Transverse colon (tissue), 4 donors: ENCODE measurements around the gene PIK3CG. TPM values are rescaled to one million over a fixed set of nuclear protein-coding genes. Genes with fewer than 3 reads are reported as not detected.

Source experiments
- DNase-seq: peaks from one replicate; pipeline ENCODE4 v3.0.0-alpha.2; 2019
- H3K27ac ChIP-seq, 4 donors: fragments of 200-600 bp; sonication (generic); 2 replicates each; pipeline ENCODE4 v1.5.1; 2016 to 2018; ENCODE audit warnings: inconsistent platforms in 4 of 4
- H3K27me3 ChIP-seq: fragments of 200-600 bp; sonication (generic); 2 replicates; pipeline ENCODE4 v1.5.1; 2017; ENCODE audit warnings: inconsistent platforms
- H3K36me3 ChIP-seq, 4 donors: fragments of 200-600 bp; sonication (generic); 2 replicates each; pipeline ENCODE4 v1.5.1; 2017 to 2019; ENCODE audit warnings: inconsistent platforms in 4 of 4
- H3K4me1 ChIP-seq, 4 donors: fragments of 200-600 bp; sonication (generic); 2 replicates each; pipeline ENCODE4 v1.5.1; 2017 to 2020; ENCODE audit warnings: inconsistent platforms in 4 of 4
- H3K4me3 ChIP-seq, 4 donors: fragments of 200-600 bp; sonication (generic); 1 replicate in 1 of 4; 2 replicates in 3 of 4; pipeline versions ENCODE4 v1.5.1 to v1.6.1; 2017 to 2019; ENCODE audit warnings: inconsistent platforms in 4 of 4
- H3K9me3 ChIP-seq, 2 donors: fragments of 200-600 bp; sonication (generic); 2 replicates each; pipeline ENCODE4 v1.5.1; 2017 to 2019; ENCODE audit warnings: inconsistent platforms in 2 of 2
- EP300 ChIP-seq: sonication (generic); formaldehyde crosslinking; IDR thresholded peaks from one replicate; pipeline ENCODE4 v1.6.1; 2017; ENCODE audit warnings: antibody characterized with exemption, low read depth
- POLR2A ChIP-seq: fragments of 450-650 bp; IDR thresholded peaks from one replicate; pipeline ENCODE4 v1.6.1; 2016; ENCODE audit warnings: antibody characterized with exemption, mild to moderate bottlenecking, moderate library complexity
- POLR2AphosphoS5 ChIP-seq, 3 donors: sonication (generic); formaldehyde crosslinking; IDR thresholded peaks; one replicate each; pipeline ENCODE4 v1.6.1; 2016; ENCODE audit warnings: antibody characterized with exemption in 3 of 3
- WGBS, 2 donors: methylation state at CpG; one replicate each; pipeline ENCODE4 v1.1.5; 2018; ENCODE audit warnings: low coverage in 1 of 2; 5-methylcytosine and 5-hydroxymethylcytosine counted together
- in situ Hi-C, 4 donors: fragments of 200-750 bp; cut with MboI; loops; one replicate each; pipeline versions ENCODE4 v1.15.0 to v1.15.1; 2017; ENCODE audit warnings: low sequenced_read_pairs in 3 of 4, low pct_ligation_motif_present in 1 of 4, low pct_unique_long_range_greater_than_20kb in 1 of 4
- intact Hi-C: fragments of 100-400 bp; cut with DNase I; formaldehyde crosslinking; loops from one replicate; pipeline ENCODE4 v1.15.1; 2023; ENCODE audit warnings: low total_unique reads
- total RNA-seq, 4 donors: library from RNA; depleted of rRNA; stranded (reverse); fragments of >200 nt; gene quantifications; one replicate each; pipeline ENCODE4 v1.1.0, GENCODE V29; 2016
- TF ChIP-seq, protein P1 (sequence below), 5 experiments: fragments of 200-600 bp in 3 of 5; fragments of 450-650 bp in 2 of 5; sonication (generic) in 3 of 5; IDR thresholded peaks; 1 replicate in 2 of 5; 2 replicates in 3 of 5; pipeline ENCODE4 v1.5.1; 2016 to 2017; ENCODE audit warnings: antibody characterized with exemption in 5 of 5, inconsistent platforms in 3 of 5, mild to moderate bottlenecking in 2 of 5, moderate library complexity in 1 of 5

Gene PIK3CG
- total RNA-seq, 4 donors from 2014 or later, result 0.60 to 13.1 (median 9.8) TPM

DNA sequence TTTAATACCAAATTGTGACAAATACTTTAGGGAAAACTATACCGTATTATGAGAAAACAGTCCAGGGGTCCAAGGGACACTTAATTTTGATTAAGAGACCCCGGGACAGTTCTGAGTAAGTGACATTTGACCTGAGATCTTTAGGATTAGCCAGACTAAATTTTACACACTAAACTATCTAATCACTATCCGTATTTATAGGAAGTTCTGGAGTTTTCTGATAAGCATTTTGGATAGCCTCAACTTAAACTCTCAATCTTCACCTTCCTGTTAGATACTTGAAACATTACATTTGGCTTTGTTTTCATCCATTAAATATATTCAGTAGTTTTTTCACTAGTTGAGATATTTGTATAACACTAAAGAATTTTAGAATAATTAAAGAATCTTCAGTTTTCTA is 5.4 kb downstream of the PIK3CG start:
- no peaks in the 10 kb centered on the region for H3K9me3 ChIP-seq
- intact Hi-C loops, result no loop called here
- peaks cover 0 to 5% (median 0%) of the 10 kb centered on the region in 4 donors for H3K4me1 ChIP-seq
- H3K4me3 ChIP-seq, result no peak overlapping the region
- no peaks in the 10 kb centered on the region for H3K36me3 ChIP-seq
- in situ Hi-C loops, result no loop called here
- H3K27me3 ChIP-seq, result no peaks in the 10 kb centered on the region
- TF ChIP-seq, protein P1, sequence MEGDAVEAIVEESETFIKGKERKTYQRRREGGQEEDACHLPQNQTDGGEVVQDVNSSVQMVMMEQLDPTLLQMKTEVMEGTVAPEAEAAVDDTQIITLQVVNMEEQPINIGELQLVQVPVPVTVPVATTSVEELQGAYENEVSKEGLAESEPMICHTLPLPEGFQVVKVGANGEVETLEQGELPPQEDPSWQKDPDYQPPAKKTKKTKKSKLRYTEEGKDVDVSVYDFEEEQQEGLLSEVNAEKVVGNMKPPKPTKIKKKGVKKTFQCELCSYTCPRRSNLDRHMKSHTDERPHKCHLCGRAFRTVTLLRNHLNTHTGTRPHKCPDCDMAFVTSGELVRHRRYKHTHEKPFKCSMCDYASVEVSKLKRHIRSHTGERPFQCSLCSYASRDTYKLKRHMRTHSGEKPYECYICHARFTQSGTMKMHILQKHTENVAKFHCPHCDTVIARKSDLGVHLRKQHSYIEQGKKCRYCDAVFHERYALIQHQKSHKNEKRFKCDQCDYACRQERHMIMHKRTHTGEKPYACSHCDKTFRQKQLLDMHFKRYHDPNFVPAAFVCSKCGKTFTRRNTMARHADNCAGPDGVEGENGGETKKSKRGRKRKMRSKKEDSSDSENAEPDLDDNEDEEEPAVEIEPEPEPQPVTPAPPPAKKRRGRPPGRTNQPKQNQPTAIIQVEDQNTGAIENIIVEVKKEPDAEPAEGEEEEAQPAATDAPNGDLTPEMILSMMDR (IDR thresholded peaks at IDR 0.05), result no peak
- no peak for TF ChIP-seq POLR2AphosphoS5 (IDR thresholded peaks at IDR 0.05)
- no peak for TF ChIP-seq POLR2A
- no peak for TF ChIP-seq EP300
- DNase-seq, result no peak
- 59 to 66% methylated on average over 3 of the region's 3 CpGs for WGBS, 2 donors
- H3K27ac ChIP-seq, result peak overlapping the region in 3 of 4 donors; percentile 21 to 51 (median 34)

DNA sequence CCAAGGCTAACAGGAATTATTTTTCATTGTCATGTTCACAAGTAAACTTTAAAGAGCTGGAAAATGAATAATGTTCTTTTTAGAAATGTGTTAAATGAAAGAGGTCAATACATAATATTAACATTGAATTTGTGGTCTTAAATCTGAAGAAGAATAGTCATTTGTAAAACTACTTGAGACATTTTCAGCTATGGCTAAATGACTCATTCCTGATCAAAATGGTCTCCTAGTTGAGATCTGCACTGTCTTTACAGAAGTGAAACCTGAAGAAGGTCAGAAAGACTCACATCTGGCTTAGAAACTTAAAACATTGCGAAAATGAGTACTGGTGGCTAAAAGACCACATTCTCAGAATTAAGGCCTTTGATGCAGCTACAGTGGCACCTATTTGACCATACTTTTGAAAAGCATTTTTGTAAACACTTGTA is 5.9 kb downstream of the PIK3CG start:
- Histone ChIP-seq H3K27me3 (no peaks in the 10 kb centered on the region), H3K9me3 (no peaks in the 10 kb centered on the region), H3K4me1 (peaks cover 0 to 5% (median 0%) of the 10 kb centered on the region in 4 donors), H3K4me3 (no peak overlapping the region), H3K27ac (peak overlapping the region in 3 of 4 donors; percentile 34 to 51 (median 42)), H3K36me3 (no peaks in the 10 kb centered on the region)
- intact Hi-C loops, result no loop called here
- TF ChIP-seq POLR2A (no peak), POLR2AphosphoS5 (IDR thresholded peaks at IDR 0.05) (no peak), EP300 (no peak)
- TF ChIP-seq, protein P1 (IDR thresholded peaks at IDR 0.05), result no peak
- 48 to 88% methylated on average over 1 of the region's 1 CpG for WGBS, 2 donors
- DNase-seq, result no peak
- in situ Hi-C loops, result no loop called here

DNA sequence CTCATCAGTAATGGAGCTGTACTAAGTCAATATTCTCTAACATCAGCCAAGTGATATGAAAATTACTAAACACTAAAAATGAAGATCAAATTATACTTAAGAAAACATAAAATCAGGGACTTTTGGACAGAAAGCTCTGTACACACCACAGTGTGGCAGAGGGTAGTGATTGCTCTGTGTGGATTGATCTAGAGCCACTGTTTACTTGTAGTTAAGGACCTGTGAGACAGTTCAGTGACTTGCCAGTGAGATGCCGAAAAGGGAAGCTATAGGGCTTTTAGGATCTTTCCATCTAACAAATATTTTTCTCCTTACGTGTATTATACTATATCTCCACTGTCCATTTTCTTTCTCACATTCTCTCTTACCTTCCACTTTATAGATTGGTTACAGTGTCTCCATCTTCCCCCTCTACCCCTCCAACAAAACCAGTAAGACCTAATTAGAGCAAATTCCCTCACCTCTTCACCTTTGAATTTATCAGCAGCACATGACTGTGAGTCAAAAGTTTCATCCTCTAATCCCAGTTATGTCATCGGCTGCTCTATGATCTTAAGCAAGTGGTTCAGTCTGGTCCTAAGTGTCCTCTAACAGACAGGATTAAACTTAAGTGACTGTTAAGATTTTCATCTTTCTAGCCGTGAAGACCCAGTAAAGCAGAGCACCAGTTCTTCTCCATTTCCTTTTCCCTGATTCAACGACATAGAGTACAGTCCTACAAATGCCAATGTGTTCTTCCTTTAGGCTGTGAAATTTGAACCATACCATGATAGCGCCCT is 6.9 kb downstream of the PIK3CG start:
- peaks cover 0 to 5% (median 0%) of the 10 kb centered on the region in 4 donors for H3K4me1 ChIP-seq
- in situ Hi-C loops (no loop called here), intact Hi-C loops (no loop called here)
- H3K36me3 ChIP-seq, result no peaks in the 10 kb centered on the region
- H3K4me3 ChIP-seq, result no peak overlapping the region
- no peaks in the 10 kb centered on the region for H3K9me3 ChIP-seq
- DNase-seq, result no peak
- WGBS, 2 donors, result 60 to 66% methylated on average over 6 of the region's 6 CpGs
- TF ChIP-seq, protein P1 (IDR thresholded peaks at IDR 0.05), result no peak
- TF ChIP-seq EP300, result no peak
- TF ChIP-seq POLR2AphosphoS5 (IDR thresholded peaks at IDR 0.05), result no peak
- peak overlapping the region in 3 of 4 donors; percentile 34 to 51 (median 42) for H3K27ac ChIP-seq
- H3K27me3 ChIP-seq, result no peaks in the 10 kb centered on the region

DNA sequence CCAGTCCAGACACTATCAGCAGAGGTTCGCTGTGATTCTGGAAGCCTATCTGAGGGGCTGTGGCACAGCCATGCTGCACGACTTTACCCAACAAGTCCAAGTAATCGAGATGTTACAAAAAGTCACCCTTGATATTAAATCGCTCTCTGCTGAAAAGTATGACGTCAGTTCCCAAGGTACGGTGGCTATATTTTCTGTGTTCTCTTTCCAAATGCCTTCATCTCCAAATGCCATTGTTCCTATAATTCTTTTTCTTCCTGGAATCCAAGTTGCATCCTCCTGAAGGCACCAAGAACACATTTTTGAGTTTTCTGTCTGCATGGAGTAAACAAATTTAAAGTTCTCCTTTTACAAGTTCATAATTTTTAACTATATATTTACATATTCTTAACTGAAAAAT is 7.7 kb downstream of the PIK3CG start:
- H3K27ac ChIP-seq, result no peak overlapping the region
- 87 to 97% methylated on average over 6 of the region's 6 CpGs for whole genome bisulfite sequencing, 2 donors
- intact Hi-C loops, result no loop called here
- DNase-seq, result no peak
- in situ Hi-C loops, result no loop called here
- no peaks in the 10 kb centered on the region for H3K9me3 ChIP-seq
- H3K36me3 ChIP-seq, result no peaks in the 10 kb centered on the region
- no peaks in the 10 kb centered on the region for H3K27me3 ChIP-seq
- no peak for TF ChIP-seq POLR2A
- no peak for TF ChIP-seq EP300
- TF ChIP-seq POLR2AphosphoS5 (IDR thresholded peaks at IDR 0.05), result no peak
- TF ChIP-seq, protein P1 (IDR thresholded peaks at IDR 0.05), result no peak
- H3K4me3 ChIP-seq, result no peak overlapping the region
- peaks cover 0 to 5% (median 0%) of the 10 kb centered on the region in 4 donors for H3K4me1 ChIP-seq
